Measurements from ENCODE around the gene GRID1.

GRCh38 chr10:85936161-85936560 is 430.4 kb downstream of the GRID1 start:
- no peak for TF ChIP-seq CTCF (conservative IDR thresholded peaks at IDR 0.05)
- TF ChIP-seq EZH2 (IDR thresholded peaks at IDR 0.05; ENCODE audit: low read depth): no peak
